ENCODE measurements around the gene CRACR2A.

Gene CRACR2A

GRCh38 chr12:3723916-3724805, 28.7 kb downstream of the CRACR2A start:
- DNase-seq (ENCODE audit: low read depth): no peak

- no peak for DNase-seq (ENCODE audit: low read depth)
Measured at GRCh38 chr12:3722368-3722767, 30.5 kb downstream of the CRACR2A start.

- DNase-seq (ENCODE audit: low read depth): no peak
Measured at GRCh38 chr12:3720772-3721171, 32.1 kb downstream of the CRACR2A start.

GRCh38 chr12:3718100-3718499, 34.8 kb downstream of the CRACR2A start:
- no peak for DNase-seq (ENCODE audit: low read depth)

- no peak for DNase-seq (ENCODE audit: low read depth)
Measured at GRCh38 chr12:3717283-3717898, 35.5 kb downstream of the CRACR2A start.

GRCh38 chr12:3715999-3716398, 36.9 kb downstream of the CRACR2A start:
- no peak for DNase-seq (ENCODE audit: low read depth)

- no peak for DNase-seq (ENCODE audit: low read depth)
Measured at GRCh38 chr12:3713947-3714346, 39.0 kb downstream of the CRACR2A start.

- no peak for DNase-seq (ENCODE audit: low read depth)
Measured at GRCh38 chr12:3713483-3713882, 39.4 kb downstream of the CRACR2A start.

GRCh38 chr12:3712209-3712992, 40.5 kb downstream of the CRACR2A start:
- DNase-seq (ENCODE audit: low read depth): no peak

GRCh38 chr12:3705354-3705675, 47.6 kb downstream of the CRACR2A start:
- no peak for DNase-seq (ENCODE audit: low read depth)

- DNase-seq (ENCODE audit: low read depth): no peak
Measured at GRCh38 chr12:3704512-3705353, 48.2 kb downstream of the CRACR2A start.

- DNase-seq (ENCODE audit: low read depth): no peak
Measured at GRCh38 chr12:3700861-3701260, 52.0 kb downstream of the CRACR2A start.

- DNase-seq (ENCODE audit: low read depth): no peak
Measured at GRCh38 chr12:3698218-3698974, 54.5 kb downstream of the CRACR2A start.

- DNase-seq (ENCODE audit: low read depth): no peak
Measured at GRCh38 chr12:3697311-3697870, 55.5 kb downstream of the CRACR2A start.

- DNase-seq (ENCODE audit: low read depth): no peak
Measured at GRCh38 chr12:3694673-3695072, 58.2 kb downstream of the CRACR2A start.

GRCh38 chr12:3692616-3693365, 60.1 kb downstream of the CRACR2A start:
- DNase-seq (ENCODE audit: low read depth): no peak

GRCh38 chr12:3686463-3686862, 66.4 kb downstream of the CRACR2A start:
- DNase-seq (ENCODE audit: low read depth): no peak

- DNase-seq (ENCODE audit: low read depth): no peak
Measured at GRCh38 chr12:3685830-3686229, 67.1 kb downstream of the CRACR2A start.

GRCh38 chr12:3684449-3685051, 68.4 kb downstream of the CRACR2A start:
- DNase-seq (ENCODE audit: low read depth): no peak

- no peak for DNase-seq (ENCODE audit: low read depth)
Measured at GRCh38 chr12:3683670-3684069, 69.2 kb downstream of the CRACR2A start.
